Vagina (tissue), 2 donors: ENCODE results near the gene DKK3.

ENCODE experiments used
- POLR2A ChIP-seq, 2 donors: fragments of 450-650 bp; IDR thresholded peaks; one replicate each; pipeline ENCODE4 v1.6.1; 2017; ENCODE audit warnings: antibody characterized with exemption in 2 of 2, mild to moderate bottlenecking in 2 of 2, moderate library complexity in 2 of 2
- TF ChIP-seq, protein P1 (sequence below), 3 experiments: fragments of 450-650 bp in 2 of 3; fragments of 200-600 bp in 1 of 3; sonication (generic) in 1 of 3; IDR thresholded peaks; one replicate each; pipeline ENCODE4 v1.5.1; 2017 to 2019; ENCODE audit warnings: antibody characterized with exemption in 3 of 3, mild to moderate bottlenecking in 2 of 3, moderate library complexity in 2 of 3

GRCh38 chr11:12053606-12054361 is 45.4 kb upstream of the DKK3 start:
- no peak for TF ChIP-seq POLR2A (IDR thresholded peaks at IDR 0.05)
- TF ChIP-seq, protein P1, sequence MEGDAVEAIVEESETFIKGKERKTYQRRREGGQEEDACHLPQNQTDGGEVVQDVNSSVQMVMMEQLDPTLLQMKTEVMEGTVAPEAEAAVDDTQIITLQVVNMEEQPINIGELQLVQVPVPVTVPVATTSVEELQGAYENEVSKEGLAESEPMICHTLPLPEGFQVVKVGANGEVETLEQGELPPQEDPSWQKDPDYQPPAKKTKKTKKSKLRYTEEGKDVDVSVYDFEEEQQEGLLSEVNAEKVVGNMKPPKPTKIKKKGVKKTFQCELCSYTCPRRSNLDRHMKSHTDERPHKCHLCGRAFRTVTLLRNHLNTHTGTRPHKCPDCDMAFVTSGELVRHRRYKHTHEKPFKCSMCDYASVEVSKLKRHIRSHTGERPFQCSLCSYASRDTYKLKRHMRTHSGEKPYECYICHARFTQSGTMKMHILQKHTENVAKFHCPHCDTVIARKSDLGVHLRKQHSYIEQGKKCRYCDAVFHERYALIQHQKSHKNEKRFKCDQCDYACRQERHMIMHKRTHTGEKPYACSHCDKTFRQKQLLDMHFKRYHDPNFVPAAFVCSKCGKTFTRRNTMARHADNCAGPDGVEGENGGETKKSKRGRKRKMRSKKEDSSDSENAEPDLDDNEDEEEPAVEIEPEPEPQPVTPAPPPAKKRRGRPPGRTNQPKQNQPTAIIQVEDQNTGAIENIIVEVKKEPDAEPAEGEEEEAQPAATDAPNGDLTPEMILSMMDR (IDR thresholded peaks at IDR 0.05) = no peak
